AG09319 (cell line): ENCODE measurements around the gene CD3D.

Experiments used
- DNase-seq: peaks from one replicate; pipeline ENCODE4 v3.0.0-alpha.2; 2010; ENCODE audit warnings: low read depth; ENCODE audit errors: extremely low read depth
- TF ChIP-seq, protein P1 (sequence below): IDR thresholded peaks from 2 replicates; pipeline ENCODE4 v1.5.1; 2011; ENCODE audit warnings: low read depth, mild to moderate bottlenecking, inconsistent platforms, low read length, moderate library complexity

Gene CD3D

DNA sequence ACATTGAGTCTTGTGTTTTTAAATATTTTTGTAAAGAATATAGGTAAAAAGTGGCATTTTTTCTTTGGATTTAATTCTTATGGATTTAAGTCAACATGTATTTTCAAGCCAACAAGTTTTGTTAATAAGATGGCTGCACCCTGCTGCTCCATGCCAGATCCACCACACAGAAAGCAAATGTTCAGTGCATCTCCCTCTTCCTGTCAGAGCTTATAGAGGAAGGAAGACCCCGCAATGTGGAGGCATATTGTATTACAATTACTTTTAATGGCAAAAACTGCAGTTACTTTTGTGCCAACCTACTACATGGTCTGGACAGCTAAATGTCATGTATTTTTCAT is 38.3 kb downstream of the CD3D start:
- no peak for DNase-seq
- TF ChIP-seq, protein P1, sequence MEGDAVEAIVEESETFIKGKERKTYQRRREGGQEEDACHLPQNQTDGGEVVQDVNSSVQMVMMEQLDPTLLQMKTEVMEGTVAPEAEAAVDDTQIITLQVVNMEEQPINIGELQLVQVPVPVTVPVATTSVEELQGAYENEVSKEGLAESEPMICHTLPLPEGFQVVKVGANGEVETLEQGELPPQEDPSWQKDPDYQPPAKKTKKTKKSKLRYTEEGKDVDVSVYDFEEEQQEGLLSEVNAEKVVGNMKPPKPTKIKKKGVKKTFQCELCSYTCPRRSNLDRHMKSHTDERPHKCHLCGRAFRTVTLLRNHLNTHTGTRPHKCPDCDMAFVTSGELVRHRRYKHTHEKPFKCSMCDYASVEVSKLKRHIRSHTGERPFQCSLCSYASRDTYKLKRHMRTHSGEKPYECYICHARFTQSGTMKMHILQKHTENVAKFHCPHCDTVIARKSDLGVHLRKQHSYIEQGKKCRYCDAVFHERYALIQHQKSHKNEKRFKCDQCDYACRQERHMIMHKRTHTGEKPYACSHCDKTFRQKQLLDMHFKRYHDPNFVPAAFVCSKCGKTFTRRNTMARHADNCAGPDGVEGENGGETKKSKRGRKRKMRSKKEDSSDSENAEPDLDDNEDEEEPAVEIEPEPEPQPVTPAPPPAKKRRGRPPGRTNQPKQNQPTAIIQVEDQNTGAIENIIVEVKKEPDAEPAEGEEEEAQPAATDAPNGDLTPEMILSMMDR = no peak

DNA sequence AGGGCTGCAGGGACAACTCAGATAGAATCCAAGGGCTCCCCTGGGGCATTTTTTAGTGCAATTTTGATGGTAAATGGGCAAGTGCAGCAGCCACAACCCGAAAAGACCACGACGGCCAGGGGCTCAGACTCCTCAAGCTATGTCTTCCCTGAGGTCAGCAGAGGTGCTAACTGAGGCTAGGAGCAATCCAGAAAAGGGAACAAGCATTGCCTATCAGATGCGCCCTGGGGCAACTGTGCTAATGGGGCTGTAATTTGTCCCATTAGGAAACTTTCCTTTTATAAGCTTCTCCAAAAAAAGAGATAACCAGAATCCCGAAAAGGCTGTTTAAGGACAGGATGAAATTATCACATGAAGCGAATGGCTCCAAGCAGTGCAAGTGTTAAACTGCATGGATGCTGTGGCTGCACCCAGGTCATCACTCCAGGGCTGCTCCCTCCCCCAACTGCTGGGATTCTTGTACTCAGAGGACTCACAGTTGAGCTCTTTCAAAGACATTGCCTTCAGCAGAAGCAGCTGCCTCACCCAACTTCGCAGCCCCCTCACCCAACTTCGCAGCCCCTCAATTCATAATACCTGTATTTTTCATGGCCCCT is 40.8 kb downstream of the CD3D start:
- DNase-seq = no peak

DNA sequence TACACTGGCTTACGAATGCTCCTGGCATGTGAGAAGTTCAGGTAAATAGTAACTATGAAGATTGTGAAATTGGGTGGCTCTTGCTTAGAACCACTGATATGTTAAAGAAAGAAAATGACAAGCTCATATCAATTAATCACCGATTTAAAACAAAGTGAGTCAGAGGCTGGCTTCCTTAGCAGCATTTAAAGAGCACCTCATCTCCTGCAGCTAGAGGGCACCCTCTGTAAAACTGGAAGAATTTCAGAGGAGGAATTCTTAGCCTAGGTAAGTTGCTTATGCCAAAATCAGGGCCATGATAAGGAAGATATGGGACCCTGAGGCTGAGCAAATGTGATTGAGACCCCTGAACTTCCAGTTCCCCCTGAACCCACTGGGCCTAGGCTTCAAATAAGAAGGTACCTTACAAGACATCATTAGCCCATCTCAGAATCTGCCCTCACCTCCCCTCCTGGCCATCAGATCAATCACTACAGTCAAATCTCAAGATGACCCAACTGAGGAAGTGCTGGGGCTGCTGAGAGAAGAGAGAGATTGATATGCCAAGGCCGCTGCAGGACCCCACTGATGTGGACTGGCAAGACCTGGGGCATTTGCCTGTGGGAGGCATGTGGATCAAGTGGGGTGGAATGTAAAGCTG is 46.6 kb downstream of the CD3D start:
- TF ChIP-seq, protein P1 = peak; percentile 48
- DNase-seq = no peak

More for the DNA sequence above, 40.8 kb downstream of the CD3D start:
- TF ChIP-seq, protein P1 = no peak

DNA sequence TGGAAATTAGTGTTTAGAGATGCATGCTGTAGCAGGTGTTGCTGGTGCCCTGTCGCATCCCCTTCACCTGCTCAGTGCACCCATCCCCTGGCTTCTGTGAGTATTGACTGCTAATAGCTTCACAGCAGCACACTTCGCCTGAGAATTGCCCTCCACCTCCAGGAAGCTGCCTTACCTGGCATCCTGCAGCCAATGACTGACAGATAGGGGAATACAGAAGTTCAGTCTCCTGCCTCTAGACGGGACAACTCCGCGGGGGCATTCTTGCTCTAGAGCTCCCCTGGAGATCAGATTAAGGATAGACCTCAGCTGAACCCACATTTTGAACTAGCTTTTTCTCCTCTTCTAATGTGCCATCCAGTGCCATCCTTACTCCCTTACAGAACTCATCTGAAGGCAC is 47.3 kb downstream of the CD3D start:
- DNase-seq = no peak
- TF ChIP-seq, protein P1 = no peak

DNA sequence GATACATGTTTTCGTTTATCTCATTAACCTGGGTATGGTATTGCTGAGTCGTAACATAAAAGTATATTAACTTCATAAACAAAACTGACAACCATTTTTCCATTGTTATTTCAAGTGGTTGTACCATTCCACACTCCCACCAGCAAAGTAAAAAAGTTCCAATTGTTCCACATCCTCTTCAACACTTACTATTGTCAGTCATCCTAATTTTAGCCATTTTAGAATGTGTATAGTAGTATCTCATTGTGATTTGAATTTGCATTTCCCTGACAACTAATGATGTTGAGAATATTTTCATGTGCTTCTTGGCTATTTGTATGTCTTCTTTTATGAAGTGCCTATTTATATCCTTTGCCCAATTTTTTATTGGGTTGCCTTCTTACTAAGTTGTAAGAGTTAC is 48.5 kb downstream of the CD3D start:
- no peak for DNase-seq

DNA sequence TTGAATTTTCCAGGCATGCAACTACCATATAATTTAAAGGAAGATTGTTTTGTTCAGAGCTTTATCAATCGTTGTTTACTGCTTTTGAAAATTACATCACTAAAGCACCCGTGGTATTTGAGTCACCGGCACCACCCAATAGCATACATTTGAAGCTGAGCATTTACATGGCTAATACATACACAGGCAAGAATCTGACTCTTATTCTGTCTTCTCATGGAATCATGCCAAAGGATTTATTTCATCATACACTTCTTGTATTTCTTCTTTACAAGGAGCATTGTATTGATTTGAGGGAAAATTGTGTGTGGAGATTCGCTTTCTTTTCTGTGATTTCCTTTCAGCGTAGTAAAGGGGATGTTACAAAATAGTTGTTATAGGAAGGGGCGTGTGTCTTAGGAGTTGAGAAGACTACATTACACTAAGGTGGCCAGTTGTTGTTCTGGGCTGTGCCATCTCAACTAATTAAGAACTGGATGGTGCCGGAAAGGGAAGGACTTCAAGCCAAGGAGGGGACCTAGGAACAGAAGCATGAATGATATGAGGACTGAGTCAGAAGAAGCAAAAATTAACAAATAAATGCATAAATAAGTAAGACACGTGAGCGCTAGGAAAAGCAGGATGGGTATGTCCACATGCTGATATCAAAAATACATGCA is 50.9 kb downstream of the CD3D start:
- DNase-seq = no peak
- TF ChIP-seq, protein P1 = no peak

More for the DNA sequence above, 48.5 kb downstream of the CD3D start:
- TF ChIP-seq, protein P1 = no peak

DNA sequence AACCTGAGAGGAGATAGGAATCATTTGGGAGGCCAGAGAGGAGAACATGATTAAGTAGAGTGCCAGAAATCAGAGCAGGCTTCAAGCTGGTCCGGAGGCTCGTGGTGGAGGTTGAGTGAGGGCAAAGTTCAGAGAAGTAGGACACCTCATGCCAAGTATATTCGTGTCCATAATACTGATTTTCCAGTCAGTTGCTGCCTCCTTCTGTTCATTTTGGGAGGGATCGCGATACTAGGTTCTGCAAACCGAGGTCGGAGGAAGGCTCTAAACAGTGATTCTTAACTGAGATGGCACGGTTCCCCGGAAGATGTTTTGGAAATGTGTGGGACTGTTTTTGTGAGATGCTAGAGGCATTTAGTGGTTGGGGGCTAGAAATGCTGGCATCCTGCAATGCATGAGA is 51.6 kb downstream of the CD3D start:
- no peak for DNase-seq

More for the DNA sequence above, 51.6 kb downstream of the CD3D start:
- TF ChIP-seq, protein P1 = no peak
